Neural cell (in vitro differentiated cells): ENCODE data around the gene IRF8. TPM values are rescaled to one million over a fixed set of nuclear protein-coding genes. Genes with fewer than 3 reads are reported as not detected.

Experiments
- H2AFZ ChIP-seq: fragments of 200-600, 300-800 bp; sonication (generic), shearing (Covaris generic); 2 replicates; pipeline ENCODE4 v1.6.0; 2014; ENCODE audit warnings: low read depth, mild to moderate bottlenecking, antibody characterized with exemption, low read length, moderate library complexity
- H3F3A ChIP-seq: fragments of 200-600 bp; shearing (Covaris generic); 2 replicates; pipeline ENCODE4 v1.6.1; 2016; ENCODE audit warnings: mild to moderate bottlenecking, moderate library complexity, mixed read lengths, antibody characterized with exemption, low read length; ENCODE audit not compliant: insufficient read depth, poor library complexity, severe bottlenecking
- H3K27ac ChIP-seq: fragments of 200-600, 300-800 bp; sonication (generic), shearing (Covaris generic); 2 replicates; pipeline ENCODE4 v1.5.1; 2014; ENCODE audit warnings: mild to moderate bottlenecking, low read length, moderate library complexity
- H3K27me3 ChIP-seq: fragments of 300-800, 200-600 bp; sonication (generic), shearing (Covaris generic); 2 replicates; pipeline ENCODE4 v1.6.0; 2014; ENCODE audit warnings: mild to moderate bottlenecking, low read depth, low read length, moderate library complexity; ENCODE audit not compliant: insufficient read depth
- H3K36me3 ChIP-seq: fragments of 300-800, 200-600 bp; sonication (generic), shearing (Covaris generic); 2 replicates; pipeline ENCODE4 v1.5.1; 2014; ENCODE audit warnings: mild to moderate bottlenecking, antibody characterized with exemption, low read length, moderate library complexity; ENCODE audit not compliant: insufficient read depth
- H3K4me2 ChIP-seq: fragments of 300-800, 200-600 bp; sonication (generic), shearing (Covaris generic); 2 replicates; pipeline ENCODE4 v1.6.0; 2014; ENCODE audit warnings: mild to moderate bottlenecking, low read length
- H3K4me3 ChIP-seq: fragments of 300-800, 200-600 bp; sonication (generic), shearing (Covaris generic); 2 replicates; pipeline ENCODE4 v1.5.1; 2014; ENCODE audit warnings: mild to moderate bottlenecking, low read length, moderate library complexity
- H3K79me2 ChIP-seq: fragments of 200-600 bp; shearing (Covaris generic); replicated peaks from 2 replicates; pipeline ENCODE4 v1.6.0; 2014; ENCODE audit warnings: mild to moderate bottlenecking, low read length, moderate library complexity; ENCODE audit not compliant: insufficient read depth
- H3K9ac ChIP-seq: fragments of 300-800, 200-600 bp; sonication (generic), shearing (Covaris generic); 2 replicates; pipeline ENCODE4 v1.6.1; 2016; ENCODE audit warnings: mild to moderate bottlenecking, low read length, mixed read lengths
- H3K9me2 ChIP-seq: fragments of 200-600 bp; shearing (Covaris generic); 2 replicates; pipeline ENCODE4 v1.6.1; 2016; ENCODE audit warnings: mild to moderate bottlenecking, low read length, mixed read lengths; ENCODE audit not compliant: insufficient read depth
- H3K9me3 ChIP-seq: fragments of 200-600, 300-800 bp; sonication (generic), shearing (Covaris generic); 2 replicates; pipeline ENCODE4 v1.6.1; 2016; ENCODE audit warnings: mild to moderate bottlenecking, mixed run types, low read length, moderate library complexity, mixed read lengths
- H4K20me1 ChIP-seq: fragments of 200-600 bp; shearing (Covaris generic); 2 replicates; pipeline ENCODE4 v1.6.1; 2016; ENCODE audit warnings: mild to moderate bottlenecking, mixed run types; ENCODE audit not compliant: insufficient read depth
- CTCF ChIP-seq: fragments of 450-650 bp; IDR thresholded peaks from 2 replicates; pipeline ENCODE4 v1.5.1; 2014; ENCODE audit warnings: antibody characterized with exemption, mild to moderate bottlenecking, moderate library complexity; ENCODE audit not compliant: poor library complexity, severe bottlenecking
- EP300 ChIP-seq: fragments of 450-650 bp; conservative IDR thresholded peaks from 2 replicates; pipeline ENCODE4 v1.6.1; 2014; ENCODE audit warnings: antibody characterized with exemption, mild to moderate bottlenecking, moderate library complexity; ENCODE audit not compliant: poor library complexity, severe bottlenecking
- EZH2 ChIP-seq: fragments of 200-600, 300-800 bp; shearing (Covaris generic), sonication (generic); IDR thresholded peaks from 2 replicates; pipeline ENCODE4 v1.6.1; 2014; ENCODE audit warnings: antibody characterized with exemption, low read length, borderline replicate concordance, mild to moderate bottlenecking; ENCODE audit not compliant: insufficient read depth, poor library complexity, severe bottlenecking
- MXI1 ChIP-seq: fragments of 450-650 bp; conservative IDR thresholded peaks from 2 replicates; pipeline ENCODE4 v1.6.1; 2014; ENCODE audit warnings: antibody characterized with exemption, mild to moderate bottlenecking; ENCODE audit not compliant: poor library complexity, severe bottlenecking
- POLR2AphosphoS5 ChIP-seq: IDR thresholded peaks from 2 replicates; pipeline ENCODE4 v1.6.1; 2012
- RAD21 ChIP-seq: fragments of 450-650 bp; conservative IDR thresholded peaks from 2 replicates; pipeline ENCODE4 v1.6.1; 2014; ENCODE audit warnings: antibody characterized with exemption, mild to moderate bottlenecking, moderate library complexity
- SMC3 ChIP-seq: fragments of 450-650 bp; conservative IDR thresholded peaks from 2 replicates; pipeline ENCODE4 v1.6.1; 2014; ENCODE audit warnings: antibody characterized with exemption, mild to moderate bottlenecking, moderate library complexity; ENCODE audit not compliant: poor library complexity
- TAF1 ChIP-seq: IDR thresholded peaks from 2 replicates; pipeline ENCODE4 v1.6.1; 2012; ENCODE audit warnings: low read depth
- polyA plus RNA-seq: library from polyadenylated mRNA; depleted of rRNA; stranded (reverse); fragments of >200 nt; gene quantifications from 2 replicates; pipeline ENCODE4 v1.2.3, GENCODE V29; 2014
- TF ChIP-seq, protein P1 (sequence below): IDR thresholded peaks from 2 replicates; pipeline ENCODE4 v1.6.1; 2012; ENCODE audit warnings: borderline replicate concordance

Gene IRF8
- polyA plus RNA-seq, 1 donor from 2014 or later = not detected

- H3K36me3 ChIP-seq = no peaks in the 10 kb centered on the region
- no peaks in the 10 kb centered on the region for H3K27me3 ChIP-seq
- H4K20me1 ChIP-seq = no peaks in the 10 kb centered on the region
- H3K4me3 ChIP-seq = no peak overlapping the region
- no peaks in the 10 kb centered on the region for H3K9me2 ChIP-seq
- H3K4me2 ChIP-seq = no peak overlapping the region
- H3K79me2 ChIP-seq = no peaks in the 10 kb centered on the region
- H3K9me3 ChIP-seq = no peaks in the 10 kb centered on the region
- no peaks in the 10 kb centered on the region for H3F3A ChIP-seq
- no peak for TF ChIP-seq POLR2AphosphoS5
- no peak for TF ChIP-seq CTCF
- no peak for TF ChIP-seq RAD21
- TF ChIP-seq EP300 = no peak
- TF ChIP-seq SMC3 = no peak
- TF ChIP-seq, protein P1, sequence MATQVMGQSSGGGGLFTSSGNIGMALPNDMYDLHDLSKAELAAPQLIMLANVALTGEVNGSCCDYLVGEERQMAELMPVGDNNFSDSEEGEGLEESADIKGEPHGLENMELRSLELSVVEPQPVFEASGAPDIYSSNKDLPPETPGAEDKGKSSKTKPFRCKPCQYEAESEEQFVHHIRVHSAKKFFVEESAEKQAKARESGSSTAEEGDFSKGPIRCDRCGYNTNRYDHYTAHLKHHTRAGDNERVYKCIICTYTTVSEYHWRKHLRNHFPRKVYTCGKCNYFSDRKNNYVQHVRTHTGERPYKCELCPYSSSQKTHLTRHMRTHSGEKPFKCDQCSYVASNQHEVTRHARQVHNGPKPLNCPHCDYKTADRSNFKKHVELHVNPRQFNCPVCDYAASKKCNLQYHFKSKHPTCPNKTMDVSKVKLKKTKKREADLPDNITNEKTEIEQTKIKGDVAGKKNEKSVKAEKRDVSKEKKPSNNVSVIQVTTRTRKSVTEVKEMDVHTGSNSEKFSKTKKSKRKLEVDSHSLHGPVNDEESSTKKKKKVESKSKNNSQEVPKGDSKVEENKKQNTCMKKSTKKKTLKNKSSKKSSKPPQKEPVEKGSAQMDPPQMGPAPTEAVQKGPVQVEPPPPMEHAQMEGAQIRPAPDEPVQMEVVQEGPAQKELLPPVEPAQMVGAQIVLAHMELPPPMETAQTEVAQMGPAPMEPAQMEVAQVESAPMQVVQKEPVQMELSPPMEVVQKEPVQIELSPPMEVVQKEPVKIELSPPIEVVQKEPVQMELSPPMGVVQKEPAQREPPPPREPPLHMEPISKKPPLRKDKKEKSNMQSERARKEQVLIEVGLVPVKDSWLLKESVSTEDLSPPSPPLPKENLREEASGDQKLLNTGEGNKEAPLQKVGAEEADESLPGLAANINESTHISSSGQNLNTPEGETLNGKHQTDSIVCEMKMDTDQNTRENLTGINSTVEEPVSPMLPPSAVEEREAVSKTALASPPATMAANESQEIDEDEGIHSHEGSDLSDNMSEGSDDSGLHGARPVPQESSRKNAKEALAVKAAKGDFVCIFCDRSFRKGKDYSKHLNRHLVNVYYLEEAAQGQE = no peak
- TF ChIP-seq TAF1 = no peak
- no peak overlapping the region for H3K9ac ChIP-seq
- H3K27ac ChIP-seq = no peak overlapping the region
- no peak overlapping the region for H2AFZ ChIP-seq
Measured at GRCh38 chr16:85952811-85953210, 53.8 kb downstream of the IRF8 start.

DNA sequence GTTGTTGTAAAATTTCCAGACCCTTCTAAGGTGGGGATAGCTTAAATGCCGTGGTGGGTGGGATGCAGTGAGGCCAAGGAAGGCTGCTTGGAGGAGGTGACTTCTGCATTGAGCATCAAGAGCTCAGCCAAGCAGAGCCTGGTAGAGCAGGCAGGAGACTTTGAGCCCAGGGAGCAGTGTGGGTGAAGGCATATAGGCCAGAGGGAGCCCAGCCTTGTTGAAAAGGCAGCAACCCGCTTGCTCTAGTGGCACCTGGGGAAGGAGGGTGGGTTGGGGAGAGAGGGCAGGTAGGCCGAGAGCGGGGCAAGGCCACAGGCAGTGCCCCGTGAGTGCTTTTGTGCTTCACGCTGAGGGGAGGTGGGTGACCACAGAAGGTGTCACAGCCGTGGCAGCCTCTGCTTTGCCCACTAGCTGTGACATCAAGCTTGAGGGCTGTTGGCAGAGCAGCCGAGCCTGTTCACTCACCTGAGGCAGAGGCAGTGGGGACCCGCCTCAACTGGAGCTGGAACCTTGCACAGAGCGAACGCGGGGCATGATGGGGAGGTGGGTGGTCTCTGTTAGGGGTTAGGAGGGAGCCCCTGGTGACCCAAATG is 56.1 kb downstream of the IRF8 start:
- TF ChIP-seq TAF1 = no peak
- TF ChIP-seq RAD21 = no peak
- TF ChIP-seq SMC3 = no peak
- no peak for TF ChIP-seq POLR2AphosphoS5
- TF ChIP-seq, protein P1 = no peak
- no peak for TF ChIP-seq CTCF
- no peak for TF ChIP-seq EZH2
- TF ChIP-seq MXI1 = no peak
- no peak for TF ChIP-seq EP300
- Histone ChIP-seq H3K79me2 (no peaks in the 10 kb centered on the region), H3K27me3 (no peaks in the 10 kb centered on the region), H2AFZ (no peak overlapping the region), H3K4me3 (no peak overlapping the region), H4K20me1 (no peaks in the 10 kb centered on the region), H3K36me3 (no peaks in the 10 kb centered on the region), H3K4me2 (no peak overlapping the region), H3K9ac (no peak overlapping the region), H3F3A (no peaks in the 10 kb centered on the region), H3K9me3 (no peaks in the 10 kb centered on the region), H3K9me2 (no peaks in the 10 kb centered on the region), H3K27ac (no peak overlapping the region)
